GM12878 (cell line): ENCODE results near the gene CYP2U1. TPM values are rescaled to one million over a fixed set of nuclear protein-coding genes. Genes with fewer than 3 reads are reported as not detected.

Experiments used
- FOXK2 ChIP-seq: fragments of 450-650 bp; IDR thresholded peaks from 2 replicates; pipeline ENCODE4 v1.6.1; 2017; ENCODE audit warnings: mild to moderate bottlenecking, moderate library complexity
- HDAC2 ChIP-seq: fragments of 200-600 bp; sonication (generic); IDR thresholded peaks from 2 replicates; pipeline ENCODE4 v1.6.1; 2017
- NFXL1 ChIP-seq: fragments of 450-650 bp; IDR thresholded peaks from 2 replicates; pipeline ENCODE4 v1.6.1; 2017; ENCODE audit warnings: antibody characterized with exemption, mild to moderate bottlenecking, borderline replicate concordance
- polyA plus RNA-seq, 11 experiments: library from polyadenylated mRNA; depleted of rRNA in 4 of 11; unstranded in 6 of 11; stranded (reverse) in 5 of 11; fragments of >200 nt; fragmentation: Nextera tagmentation in 4 of 11; fragmentation: Illumina TruSeq in 1 of 11; extraction: Ambion mirVana in 4 of 11; extraction: Trizol in 1 of 11; gene quantifications; 1 replicate in 1 of 11; 2 replicates in 10 of 11; pipeline versions ENCODE4 v1.2.1 to v1.2.3, GENCODE V29; 2011 to 2016; ENCODE audit warnings: inconsistent platforms in 2 of 11, missing spikeins in 2 of 11, low read depth in 1 of 11
- total RNA-seq, 4 experiments: library from RNA; depleted of rRNA in 3 of 4; stranded (reverse); fragments of >200 nt in 3 of 4; fragmentation: Illumina TruSeq in 1 of 4; extraction: Trizol in 1 of 4; gene quantifications; 2 replicates each; pipeline versions ENCODE4 v1.2.1 to v1.2.3, GENCODE V29; 2013 to 2021
- TF ChIP-seq, protein P1 (sequence below): fragments of 450-650 bp; IDR thresholded peaks from 2 replicates; pipeline ENCODE4 v1.6.1; 2017; ENCODE audit warnings: mild to moderate bottlenecking, moderate library complexity
- TF ChIP-seq, protein P2 (sequence below): IDR thresholded peaks from 2 replicates; pipeline ENCODE4 v1.6.1; 2011; ENCODE audit warnings: borderline replicate concordance, low read depth, mild to moderate bottlenecking, moderate library complexity, mixed read lengths, low read length; ENCODE audit not compliant: insufficient read depth; ENCODE audit errors: extremely low read length
- TF ChIP-seq, protein P3 (sequence below): fragments of 450-650 bp; IDR thresholded peaks from 2 replicates; pipeline ENCODE4 v1.6.1; 2016; ENCODE audit warnings: mild to moderate bottlenecking

CYP2U1 gene
- total and polyA plus RNA-seq, 10 of the 15 experiments (the other 5 are each of a cell fraction or from before 2014, with no cell fraction given) = 0.41 to 3.4 (median 2.9) TPM

- TF ChIP-seq, protein P1, sequence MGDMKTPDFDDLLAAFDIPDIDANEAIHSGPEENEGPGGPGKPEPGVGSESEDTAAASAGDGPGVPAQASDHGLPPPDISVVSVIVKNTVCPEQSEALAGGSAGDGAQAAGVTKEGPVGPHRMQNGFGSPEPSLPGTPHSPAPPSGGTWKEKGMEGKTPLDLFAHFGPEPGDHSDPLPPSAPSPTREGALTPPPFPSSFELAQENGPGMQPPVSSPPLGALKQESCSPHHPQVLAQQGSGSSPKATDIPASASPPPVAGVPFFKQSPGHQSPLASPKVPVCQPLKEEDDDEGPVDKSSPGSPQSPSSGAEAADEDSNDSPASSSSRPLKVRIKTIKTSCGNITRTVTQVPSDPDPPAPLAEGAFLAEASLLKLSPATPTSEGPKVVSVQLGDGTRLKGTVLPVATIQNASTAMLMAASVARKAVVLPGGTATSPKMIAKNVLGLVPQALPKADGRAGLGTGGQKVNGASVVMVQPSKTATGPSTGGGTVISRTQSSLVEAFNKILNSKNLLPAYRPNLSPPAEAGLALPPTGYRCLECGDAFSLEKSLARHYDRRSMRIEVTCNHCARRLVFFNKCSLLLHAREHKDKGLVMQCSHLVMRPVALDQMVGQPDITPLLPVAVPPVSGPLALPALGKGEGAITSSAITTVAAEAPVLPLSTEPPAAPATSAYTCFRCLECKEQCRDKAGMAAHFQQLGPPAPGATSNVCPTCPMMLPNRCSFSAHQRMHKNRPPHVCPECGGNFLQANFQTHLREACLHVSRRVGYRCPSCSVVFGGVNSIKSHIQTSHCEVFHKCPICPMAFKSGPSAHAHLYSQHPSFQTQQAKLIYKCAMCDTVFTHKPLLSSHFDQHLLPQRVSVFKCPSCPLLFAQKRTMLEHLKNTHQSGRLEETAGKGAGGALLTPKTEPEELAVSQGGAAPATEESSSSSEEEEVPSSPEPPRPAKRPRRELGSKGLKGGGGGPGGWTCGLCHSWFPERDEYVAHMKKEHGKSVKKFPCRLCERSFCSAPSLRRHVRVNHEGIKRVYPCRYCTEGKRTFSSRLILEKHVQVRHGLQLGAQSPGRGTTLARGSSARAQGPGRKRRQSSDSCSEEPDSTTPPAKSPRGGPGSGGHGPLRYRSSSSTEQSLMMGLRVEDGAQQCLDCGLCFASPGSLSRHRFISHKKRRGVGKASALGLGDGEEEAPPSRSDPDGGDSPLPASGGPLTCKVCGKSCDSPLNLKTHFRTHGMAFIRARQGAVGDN = no peak
- TF ChIP-seq, protein P2, sequence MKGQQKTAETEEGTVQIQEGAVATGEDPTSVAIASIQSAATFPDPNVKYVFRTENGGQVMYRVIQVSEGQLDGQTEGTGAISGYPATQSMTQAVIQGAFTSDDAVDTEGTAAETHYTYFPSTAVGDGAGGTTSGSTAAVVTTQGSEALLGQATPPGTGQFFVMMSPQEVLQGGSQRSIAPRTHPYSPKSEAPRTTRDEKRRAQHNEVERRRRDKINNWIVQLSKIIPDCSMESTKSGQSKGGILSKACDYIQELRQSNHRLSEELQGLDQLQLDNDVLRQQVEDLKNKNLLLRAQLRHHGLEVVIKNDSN = no peak
- TF ChIP-seq HDAC2 (no peak), FOXK2 (no peak), NFXL1 (no peak)
- TF ChIP-seq, protein P3, sequence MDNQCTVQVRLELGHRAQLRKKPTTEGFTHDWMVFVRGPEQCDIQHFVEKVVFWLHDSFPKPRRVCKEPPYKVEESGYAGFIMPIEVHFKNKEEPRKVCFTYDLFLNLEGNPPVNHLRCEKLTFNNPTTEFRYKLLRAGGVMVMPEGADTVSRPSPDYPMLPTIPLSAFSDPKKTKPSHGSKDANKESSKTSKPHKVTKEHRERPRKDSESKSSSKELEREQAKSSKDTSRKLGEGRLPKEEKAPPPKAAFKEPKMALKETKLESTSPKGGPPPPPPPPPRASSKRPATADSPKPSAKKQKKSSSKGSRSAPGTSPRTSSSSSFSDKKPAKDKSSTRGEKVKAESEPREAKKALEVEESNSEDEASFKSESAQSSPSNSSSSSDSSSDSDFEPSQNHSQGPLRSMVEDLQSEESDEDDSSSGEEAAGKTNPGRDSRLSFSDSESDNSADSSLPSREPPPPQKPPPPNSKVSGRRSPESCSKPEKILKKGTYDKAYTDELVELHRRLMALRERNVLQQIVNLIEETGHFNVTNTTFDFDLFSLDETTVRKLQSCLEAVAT = no peak
Observed at GRCh38 chr4:107917500-107917899, 13.8 kb upstream of the CYP2U1 start (continued).
